Activated T-cell treated with anti-CD3 and anti-CD28 coated beads, Interleukin-2, amount 50 U/mL, for 48 hours (primary cell): ENCODE measurements around the gene RASGRP2.

Experiments used
- DNase-seq, 2 experiments: peaks; one replicate each; pipeline ENCODE4 v3.0.0-alpha.2; 2020

The RASGRP2 gene

GRCh38 chr11:64770120-64770519 lies 26.2 kb upstream of the RASGRP2 start:
- no peak for DNase-seq

- no peak for DNase-seq
Measured at GRCh38 chr11:64769283-64769682, 25.3 kb upstream of the RASGRP2 start.

- DNase-seq: no peak
Measured at GRCh38 chr11:64768300-64768694, 24.4 kb upstream of the RASGRP2 start.

GRCh38 chr11:64767344-64768299 lies 23.7 kb upstream of the RASGRP2 start:
- peak; percentile 86 to 89 for DNase-seq

- no peak for DNase-seq
Measured at GRCh38 chr11:64766881-64767280, 22.9 kb upstream of the RASGRP2 start.

GRCh38 chr11:64765851-64766665 lies 22.1 kb upstream of the RASGRP2 start:
- no peak for DNase-seq

GRCh38 chr11:64765291-64765850 lies 21.4 kb upstream of the RASGRP2 start:
- no peak for DNase-seq

GRCh38 chr11:64764753-64765152 lies 20.8 kb upstream of the RASGRP2 start:
- no peak for DNase-seq

- DNase-seq: peak; percentile 53 to 57
Measured at GRCh38 chr11:64764040-64764611, 20.2 kb upstream of the RASGRP2 start.

GRCh38 chr11:64763526-64764039 lies 19.6 kb upstream of the RASGRP2 start:
- no peak for DNase-seq

- DNase-seq: no peak
Measured at GRCh38 chr11:64762674-64763525, 19.0 kb upstream of the RASGRP2 start.

- DNase-seq: peak in 1 of 2 experiments; percentile 49
Measured at GRCh38 chr11:64762277-64762673, 18.3 kb upstream of the RASGRP2 start.

GRCh38 chr11:64760759-64761420 lies 16.9 kb upstream of the RASGRP2 start:
- DNase-seq: no peak

GRCh38 chr11:64759722-64760719 lies 16.1 kb upstream of the RASGRP2 start, which contains the start of gene PYGM:
PYGM (minus strand) TSS chr11:64759974; CDS start chr11:64759898, 76 bp downstream.
- peak in 1 of 2 experiments; percentile 52 for DNase-seq

GRCh38 chr11:64759131-64759721 lies 15.3 kb upstream of the RASGRP2 start:
- DNase-seq: no peak

GRCh38 chr11:64758330-64759079 lies 14.6 kb upstream of the RASGRP2 start:
- DNase-seq: no peak

- no peak for DNase-seq
Measured at GRCh38 chr11:64757549-64758329, 13.8 kb upstream of the RASGRP2 start.
